A549 (cell line): ENCODE measurements around the gene NRXN2.

ENCODE experiments used
- CTCF ChIP-seq: fragments of >200 bp; sonication (Bioruptor Twin); formaldehyde crosslinking; IDR thresholded peaks from 3 replicates; pipeline ENCODE4 v1.5.1; 2016
- EP300 ChIP-seq, 2 experiments: fragments of >200 bp; sonication (Bioruptor Twin); formaldehyde crosslinking; IDR thresholded peaks; 2 replicates in 1 of 2; 3 replicates in 1 of 2; pipeline ENCODE4 v1.6.1; 2016 to 2017
- ESRRA ChIP-seq: fragments of 150-350 bp; IDR thresholded peaks from 2 replicates; pipeline ENCODE4 v1.6.1; 2014; ENCODE audit warnings: mild to moderate bottlenecking, low read length, borderline replicate concordance
- JUNB ChIP-seq: fragments of >200 bp; sonication (Bioruptor Twin); formaldehyde crosslinking; IDR thresholded peaks from 2 replicates; pipeline ENCODE4 v1.6.1; 2016
- MAX ChIP-seq: IDR thresholded peaks from 2 replicates; pipeline ENCODE4 v1.6.1; 2012
- NFE2L2 ChIP-seq: fragments of 150-350 bp; conservative IDR thresholded peaks from 2 replicates; pipeline ENCODE4 v1.6.1; 2014; ENCODE audit warnings: low read length
- SMC3 ChIP-seq: fragments of >200 bp; sonication (Bioruptor Twin); formaldehyde crosslinking; IDR thresholded peaks from 3 replicates; pipeline ENCODE4 v1.6.1; 2018; ENCODE audit warnings: inconsistent platforms
- SREBF2 ChIP-seq: fragments of 450-650 bp; IDR thresholded peaks from 2 replicates; pipeline ENCODE4 v1.6.1; 2014; ENCODE audit warnings: mild to moderate bottlenecking, moderate library complexity

GRCh38 chr11:64621283-64622019 lies 101.5 kb downstream of the NRXN2 start:
- TF ChIP-seq CTCF (no peak), SMC3 (no peak), NFE2L2 (no peak), ESRRA (no peak), JUNB (no peak), EP300 (IDR thresholded peaks at IDR 0.05) (no peak), SREBF2 (no peak), MAX (no peak)
